WERI-Rb-1 (cell line): ENCODE data around the gene EZH1.
A peak's percentile ranks its signal among the peaks of the same experiment; 100 is the strongest.

Source experiments
- DNase-seq: peaks from one replicate; pipeline ENCODE4 v3.0.0-alpha.2; 2020
- H3K27ac ChIP-seq: fragments of 250-450 bp; sonication (Bioruptor Pico); 2 replicates; pipeline ENCODE4 v1.5.1; 2020; ENCODE audit warnings: mild to moderate bottlenecking, moderate library complexity
- H3K27me3 ChIP-seq: fragments of 250-450 bp; sonication (Bioruptor Pico); 2 replicates; pipeline ENCODE4 v1.5.1; 2021; ENCODE audit warnings: mild to moderate bottlenecking, low read depth, moderate library complexity; ENCODE audit not compliant: insufficient read depth, severe bottlenecking
- H3K36me3 ChIP-seq: fragments of 250-450 bp; sonication (Bioruptor Pico); 2 replicates; pipeline ENCODE4 v1.5.1; 2020; ENCODE audit warnings: mild to moderate bottlenecking, moderate library complexity
- H3K4me3 ChIP-seq: 2 replicates; pipeline ENCODE4 v1.5.1; 2011; ENCODE audit warnings: low read depth, mild to moderate bottlenecking, control low read depth, low read length
- H3K9me3 ChIP-seq: fragments of 250-450 bp; sonication (Bioruptor Pico); 2 replicates; pipeline ENCODE4 v1.5.1; 2021; ENCODE audit warnings: mild to moderate bottlenecking, moderate library complexity; ENCODE audit not compliant: severe bottlenecking
- CTCF ChIP-seq: IDR thresholded peaks from 2 replicates; pipeline ENCODE4 v1.5.1; 2011; ENCODE audit warnings: low read depth, mild to moderate bottlenecking, control low read depth, inconsistent platforms, low read length

EZH1 gene

GRCh38 chr17:42780851-42781638, 36.2 kb upstream of the EZH1 start:
- peaks cover 9% of the 10 kb centered on the region for H3K27me3 ChIP-seq
- H3K9me3 ChIP-seq, result no peaks in the 10 kb centered on the region
- H3K36me3 ChIP-seq, result peaks cover 30% of the 10 kb centered on the region
- peak overlapping the region; percentile 59 for H3K27ac ChIP-seq
- DNase-seq, result peak; percentile 47
- H3K4me3 ChIP-seq, result peak overlapping the region; percentile 59
- no peak for TF ChIP-seq CTCF

- Histone ChIP-seq H3K27ac (peak within 1 kb of the TSS; percentile 59), H3K4me3 (peak within 1 kb of the TSS; percentile 59), H3K36me3 (peaks cover 39% of the 10 kb centered on the region), H3K27me3 (peaks cover 6% of the 10 kb centered on the region), H3K9me3 (no peaks in the 10 kb centered on the region)
- TF ChIP-seq CTCF, result no peak
- peak; percentile 88 for DNase-seq
These were observed 35.4 kb upstream of the EZH1 start, which contains the start of gene WNK4 for GRCh38 chr17:42779936-42780850. Gene WNK4 (plus strand): TSS chr17:42780610. CDS start chr17:42780699, 89 bp downstream.

GRCh38 chr17:42779304-42779935, 34.6 kb upstream of the EZH1 start:
- Histone ChIP-seq H3K9me3 (no peaks in the 10 kb centered on the region), H3K27ac (peak overlapping the region; percentile 36), H3K27me3 (peaks cover 6% of the 10 kb centered on the region), H3K4me3 (peak overlapping the region; percentile 59), H3K36me3 (peaks cover 44% of the 10 kb centered on the region)
- DNase-seq, result no peak
- TF ChIP-seq CTCF, result no peak

GRCh38 chr17:42778570-42778969, 33.7 kb upstream of the EZH1 start:
- no peak for DNase-seq
- H3K4me3 ChIP-seq, result no peak overlapping the region
- TF ChIP-seq CTCF, result no peak
- peaks cover 45% of the 10 kb centered on the region for H3K36me3 ChIP-seq
- H3K27me3 ChIP-seq, result peaks cover 6% of the 10 kb centered on the region
- H3K27ac ChIP-seq, result peak overlapping the region; percentile 45
- H3K9me3 ChIP-seq, result no peaks in the 10 kb centered on the region

- DNase-seq, result no peak
- H3K36me3 ChIP-seq, result peaks cover 45% of the 10 kb centered on the region
- TF ChIP-seq CTCF, result no peak
- no peak overlapping the region for H3K4me3 ChIP-seq
- H3K9me3 ChIP-seq, result no peaks in the 10 kb centered on the region
- H3K27me3 ChIP-seq, result no peaks in the 10 kb centered on the region
- no peak overlapping the region for H3K27ac ChIP-seq
These were observed 30.8 kb upstream of the EZH1 start for GRCh38 chr17:42775534-42776098.
